IMR-90 (cell line): ENCODE results near the gene C11orf54.

Source experiments
- CEBPB ChIP-seq: IDR thresholded peaks from 2 replicates; pipeline ENCODE4 v1.6.1; 2012; ENCODE audit warnings: low read depth, low read length, improper control_type of control experiment
- CTCF ChIP-seq: conservative IDR thresholded peaks from 2 replicates; pipeline ENCODE4 v1.5.1; 2012; ENCODE audit warnings: mild to moderate bottlenecking, low read depth, low read length, improper control_type of control experiment
- MAFK ChIP-seq: IDR thresholded peaks from 2 replicates; pipeline ENCODE4 v1.6.1; 2012; ENCODE audit warnings: low read depth, low read length, improper control_type of control experiment
- POLR2A ChIP-seq: IDR thresholded peaks from 2 replicates; pipeline ENCODE4 v1.6.1; 2012; ENCODE audit warnings: mild to moderate bottlenecking, low read depth, low read length
- RAD21 ChIP-seq: IDR thresholded peaks from 2 replicates; pipeline ENCODE4 v1.6.1; 2012; ENCODE audit warnings: low read length, improper control_type of control experiment

GRCh38 chr11:93753241-93753640 lies 11.8 kb downstream of the C11orf54 start:
- TF ChIP-seq MAFK (no peak), CTCF (no peak), CEBPB (no peak), RAD21 (no peak), POLR2A (no peak)
